Erythroblast (primary cell): ENCODE data around the gene DPP10.

Source experiments
- GATA1 ChIP-seq: IDR thresholded peaks from 2 replicates; pipeline ENCODE4 v1.6.1; 2011; ENCODE audit warnings: low read depth, mild to moderate bottlenecking, control low read depth, low read length, moderate library complexity
- POLR2A ChIP-seq: IDR thresholded peaks from 2 replicates; pipeline ENCODE4 v1.6.1; 2011; ENCODE audit warnings: mild to moderate bottlenecking, low read length

- TF ChIP-seq POLR2A, result no peak
- TF ChIP-seq GATA1, result no peak
Measured at GRCh38 chr2:115163572-115163971, 721.1 kb downstream of the DPP10 start.
